Eye (tissue), 1 donor: ENCODE measurements around the gene MMP23B.
"Not testable (repeated sequence)": the region's sequence is repeated elsewhere in the genome, so short reads cannot be mapped to it uniquely, and the experiment has no call there.

Source experiments
- DNase-seq: peaks from one replicate; pipeline ENCODE4 v3.0.0-alpha.2; 2015

Gene MMP23B

GRCh38 chr1:1671365-1672119 is 39.6 kb downstream of the MMP23B start:
- DNase-seq = no peak

- no peak for DNase-seq
Observed at GRCh38 chr1:1672181-1672965, 40.4 kb downstream of the MMP23B start.

GRCh38 chr1:1674806-1675205 is 42.8 kb downstream of the MMP23B start:
- not testable (repeated sequence) for DNase-seq

GRCh38 chr1:1675218-1675617 is 43.2 kb downstream of the MMP23B start:
- DNase-seq = not testable (repeated sequence)

GRCh38 chr1:1676087-1676486 is 44.1 kb downstream of the MMP23B start:
- not testable (repeated sequence) for DNase-seq

DNA sequence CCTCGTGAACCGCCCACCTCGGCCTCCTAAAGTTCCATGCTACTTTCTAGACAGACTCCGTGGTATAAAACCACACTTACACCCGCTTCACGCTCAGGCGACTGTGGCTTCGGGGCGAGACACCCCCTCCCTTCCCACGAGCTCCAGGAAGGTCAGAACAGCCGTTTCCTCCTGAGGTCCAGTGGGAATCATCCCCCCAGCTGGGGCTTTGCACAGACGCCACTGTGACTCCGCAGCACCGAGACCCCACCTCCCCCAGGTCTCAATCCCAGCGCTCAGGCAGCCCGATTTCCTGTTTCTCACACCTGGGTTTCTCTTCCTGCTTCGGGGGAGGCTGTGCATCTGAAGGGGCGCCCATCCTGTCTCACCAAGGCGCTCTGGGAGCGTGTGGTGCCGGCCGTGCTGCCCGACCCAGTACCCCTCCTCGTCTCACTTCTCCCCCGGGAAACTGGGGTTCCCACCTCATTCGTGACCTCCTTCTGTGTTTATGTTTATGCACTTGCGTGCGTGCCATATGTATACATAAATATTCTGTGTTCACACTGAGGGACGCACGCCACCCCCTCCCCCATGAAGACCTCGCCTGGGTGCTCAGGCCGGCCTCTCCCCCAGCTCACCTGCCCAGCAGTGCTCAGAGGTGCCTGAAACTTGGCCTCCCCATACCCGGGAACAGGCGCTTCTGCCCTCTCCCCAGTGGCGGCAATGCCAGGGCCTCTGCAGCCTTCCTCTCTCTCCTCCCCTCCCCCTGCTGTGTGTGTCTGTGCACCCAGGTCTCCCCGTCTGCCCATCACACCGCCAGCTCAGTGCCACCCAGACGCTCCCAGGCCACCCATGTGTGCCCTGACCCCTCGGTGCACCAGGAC is 46.0 kb downstream of the MMP23B start:
- no peak for DNase-seq

GRCh38 chr1:1678581-1679380 is 46.8 kb downstream of the MMP23B start:
- DNase-seq = no peak

- no peak for DNase-seq
Observed at GRCh38 chr1:1680031-1680911, 48.3 kb downstream of the MMP23B start.

GRCh38 chr1:1680912-1681273 is 48.9 kb downstream of the MMP23B start:
- DNase-seq = no peak

- no peak for DNase-seq
Observed at GRCh38 chr1:1683104-1683905, 51.3 kb downstream of the MMP23B start.
